Trophoblast cell (in vitro differentiated cells and primary cell): Measurements from ENCODE around the gene ZBTB7A.
"Not testable (repeated sequence)": the region's sequence is repeated elsewhere in the genome, so short reads cannot be mapped to it uniquely, and the experiment has no call there.

Source experiments
- DNase-seq, 2 donors: peaks; one replicate each; pipeline ENCODE4 v3.0.0-alpha.2; 2016
- H2AFZ ChIP-seq: 2 replicates; pipeline ENCODE4 v1.6.1; 2013; ENCODE audit warnings: low read length, moderate library complexity, mild to moderate bottlenecking; ENCODE audit not compliant: insufficient read depth, poor library complexity
- H2AK5ac ChIP-seq: 2 replicates; pipeline ENCODE4 v1.6.1; 2013; ENCODE audit warnings: mild to moderate bottlenecking, low read length
- H2BK120ac ChIP-seq: 2 replicates; pipeline ENCODE4 v1.6.1; 2013; ENCODE audit warnings: low read length, mild to moderate bottlenecking, moderate library complexity; ENCODE audit not compliant: insufficient read depth, poor library complexity
- H2BK12ac ChIP-seq: 2 replicates; pipeline ENCODE4 v1.6.1; 2013; ENCODE audit warnings: mild to moderate bottlenecking, low read length, moderate library complexity
- H2BK5ac ChIP-seq: 2 replicates; pipeline ENCODE4 v1.6.1; 2013; ENCODE audit warnings: low read length, low read depth, moderate library complexity, mild to moderate bottlenecking; ENCODE audit not compliant: poor library complexity
- H3K14ac ChIP-seq: 2 replicates; pipeline ENCODE4 v1.6.1; 2013; ENCODE audit warnings: mild to moderate bottlenecking, low read length
- H3K18ac ChIP-seq: 2 replicates; pipeline ENCODE4 v1.6.1; 2013; ENCODE audit warnings: mild to moderate bottlenecking, low read length
- H3K23ac ChIP-seq: 2 replicates; pipeline ENCODE4 v1.6.1; 2013; ENCODE audit warnings: low read length
- H3K27ac ChIP-seq: 2 replicates; pipeline ENCODE4 v1.5.1; 2013; ENCODE audit warnings: low read depth, mild to moderate bottlenecking, inconsistent platforms, low read length, moderate library complexity
- H3K27me3 ChIP-seq: 2 replicates; pipeline ENCODE4 v1.6.1; 2013; ENCODE audit warnings: inconsistent platforms, mild to moderate bottlenecking, low read length, moderate library complexity; ENCODE audit not compliant: insufficient read depth
- H3K36me3 ChIP-seq, 2 experiments: 1 replicate in 1 of 2; 2 replicates in 1 of 2; pipeline ENCODE4 v1.6.1; 2013; ENCODE audit warnings: low read length in 2 of 2, mild to moderate bottlenecking in 2 of 2, moderate library complexity in 1 of 2; ENCODE audit not compliant: insufficient read depth in 2 of 2, control insufficient read depth in 1 of 2
- H3K4ac ChIP-seq: 2 replicates; pipeline ENCODE4 v1.6.1; 2013; ENCODE audit warnings: low read depth, mild to moderate bottlenecking, low read length, moderate library complexity
- H3K4me1 ChIP-seq, 2 experiments: 1 replicate in 1 of 2; 2 replicates in 1 of 2; pipeline ENCODE4 v1.6.1; 2013; ENCODE audit warnings: low read length in 2 of 2, mild to moderate bottlenecking in 2 of 2, moderate library complexity in 1 of 2; ENCODE audit not compliant: insufficient read depth in 2 of 2, control insufficient read depth in 1 of 2
- H3K4me2 ChIP-seq: 2 replicates; pipeline ENCODE4 v1.6.1; 2013; ENCODE audit warnings: inconsistent platforms, mild to moderate bottlenecking, low read length, moderate library complexity
- H3K4me3 ChIP-seq: 2 replicates; pipeline ENCODE4 v1.5.1; 2013; ENCODE audit warnings: mild to moderate bottlenecking, low read depth, low read length, inconsistent platforms
- H3K79me1 ChIP-seq: one replicate; pipeline ENCODE4 v1.6.1; 2013; ENCODE audit warnings: low read length
- H3K79me2 ChIP-seq: 2 replicates; pipeline ENCODE4 v1.6.1; 2013; ENCODE audit warnings: low read length, mild to moderate bottlenecking; ENCODE audit not compliant: control insufficient read depth, insufficient read depth, poor library complexity
- H3K9ac ChIP-seq: 2 replicates; pipeline ENCODE4 v1.6.1; 2013; ENCODE audit warnings: mild to moderate bottlenecking, low read length
- H3K9me3 ChIP-seq: 2 replicates; pipeline ENCODE4 v1.6.1; 2013; ENCODE audit warnings: low read depth, mild to moderate bottlenecking, control low read depth, inconsistent platforms, low read length; ENCODE audit not compliant: insufficient read depth
- H4K12ac ChIP-seq: 2 replicates; pipeline ENCODE4 v1.6.1; 2013; ENCODE audit warnings: low read depth, mild to moderate bottlenecking, low read length, moderate library complexity
- H4K8ac ChIP-seq: 2 replicates; pipeline ENCODE4 v1.6.1; 2013; ENCODE audit warnings: low read depth, mild to moderate bottlenecking, low read length, moderate library complexity
- H4K91ac ChIP-seq: one replicate; pipeline ENCODE4 v1.6.1; 2013; ENCODE audit warnings: low read depth, mild to moderate bottlenecking, low read length, moderate library complexity
- WGBS: extraction: QIAGEN DNeasy Blood & Tissue Kit; methylation state at CpG from one replicate; pipeline ENCODE4 v1.1.7; 2013; ENCODE audit warnings: missing lambda C conversion rate; ENCODE audit not compliant: insufficient read length, insufficient coverage; ENCODE audit errors: extremely low coverage; 5-methylcytosine and 5-hydroxymethylcytosine counted together

ZBTB7A gene

DNA sequence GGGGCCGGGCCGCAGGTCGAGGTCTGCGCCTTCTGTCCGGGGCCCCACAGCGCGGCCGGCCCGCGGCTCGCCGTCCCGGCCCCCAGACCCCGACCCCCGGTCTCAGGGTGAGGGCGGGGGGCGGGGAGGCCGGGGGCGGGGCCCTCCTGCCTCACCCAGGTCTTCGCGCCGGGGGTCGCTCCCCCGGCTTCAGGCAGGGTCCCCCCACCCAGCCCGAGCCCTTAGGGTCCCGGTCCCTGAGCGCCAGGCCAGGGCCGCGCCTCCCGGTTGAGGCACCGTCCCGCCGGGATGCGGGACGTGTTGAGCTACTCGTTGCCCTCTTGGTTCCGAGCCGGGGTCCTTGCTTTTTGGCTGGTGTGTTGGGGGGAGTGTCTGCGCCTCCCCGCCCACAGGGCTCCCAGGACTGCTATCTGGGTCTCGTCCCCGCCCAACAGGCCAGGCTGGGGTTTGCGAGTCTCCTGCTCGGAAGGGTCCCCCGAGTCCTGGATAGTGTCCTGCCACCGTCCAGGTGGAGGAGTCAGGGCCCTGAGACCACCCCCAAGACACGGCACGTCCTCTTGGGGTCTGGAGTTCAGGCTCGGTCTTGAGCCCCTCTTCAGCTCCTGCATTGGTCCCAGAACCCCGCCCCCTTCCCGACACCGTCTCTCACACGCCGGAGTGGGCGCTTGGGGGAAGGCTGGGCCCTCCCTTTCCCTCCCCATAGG lies 58.7 kb downstream of the ZBTB7A start:
- Histone ChIP-seq H2BK12ac (no peak overlapping the region), H3K79me1 (peaks cover 10% of the 10 kb centered on the region), H3K9me3 (no peaks in the 10 kb centered on the region), H3K36me3 (peaks cover 16 to 20% of the 10 kb centered on the region in 2 experiments), H3K14ac (peak overlapping the region; percentile 93), H2AK5ac (peak overlapping the region; percentile 83), H4K8ac (peak overlapping the region; percentile 90), H3K4me2 (peak overlapping the region; percentile 80), H3K27me3 (no peaks in the 10 kb centered on the region), H4K12ac (peak overlapping the region; percentile 66), H3K27ac (no peak overlapping the region), H3K23ac (no peak overlapping the region), H2BK120ac (peak overlapping the region; percentile 77), H3K4me1 (peaks cover 8 to 17% of the 10 kb centered on the region in 2 experiments), H3K9ac (peak overlapping the region; percentile 71), H2BK5ac (peak overlapping the region; percentile 92), H3K79me2 (peaks cover 27% of the 10 kb centered on the region), H3K4ac (peak overlapping the region; percentile 85), H3K18ac (peak overlapping the region; percentile 85), H3K4me3 (peak overlapping the region; percentile 92), H2AFZ (peak overlapping the region; percentile 47), H4K91ac (peak overlapping the region; percentile 83)
- DNase-seq, result peak in 1 of 2 donors; percentile 19
- no CpG with 5 or more reads among the region's 55 CpGs for WGBS

- peak within 1 kb of the TSS; percentile 77 for H2BK120ac ChIP-seq
- peak within 1 kb of the TSS; percentile 83 for H2AK5ac ChIP-seq
- no peaks in the 10 kb centered on the region for H3K9me3 ChIP-seq
- H4K91ac ChIP-seq, result peak within 1 kb of the TSS; percentile 85
- peak within 1 kb of the TSS; percentile 71 for H3K9ac ChIP-seq
- peak within 1 kb of the TSS; percentile 95 for H4K12ac ChIP-seq
- H3K27ac ChIP-seq, result peak within 1 kb of the TSS; percentile 87
- H2BK5ac ChIP-seq, result peak within 1 kb of the TSS; percentile 92
- DNase-seq, result peak; percentile 95 to 99
- peak within 1 kb of the TSS; percentile 94 for H3K14ac ChIP-seq
- WGBS, result no CpG with 5 or more reads among the region's 91 CpGs
- peak within 1 kb of the TSS; percentile 96 for H3K18ac ChIP-seq
- H2BK12ac ChIP-seq, result peak within 1 kb of the TSS; percentile 33
- no peak within 1 kb of the TSS for H3K23ac ChIP-seq
- H3K4me2 ChIP-seq, result peak within 1 kb of the TSS; percentile 95
- H4K8ac ChIP-seq, result peak within 1 kb of the TSS; percentile 97
- no peaks in the 10 kb centered on the region for H3K27me3 ChIP-seq
- peak within 1 kb of the TSS; percentile 95 for H3K4me3 ChIP-seq
- H3K36me3 ChIP-seq, result peaks cover 11 to 13% of the 10 kb centered on the region in 2 experiments
- H3K79me2 ChIP-seq, result peaks cover 27% of the 10 kb centered on the region
- H3K4me1 ChIP-seq, result peaks cover 8 to 17% of the 10 kb centered on the region in 2 experiments
- peak within 1 kb of the TSS; percentile 95 for H2AFZ ChIP-seq
- H3K79me1 ChIP-seq, result peaks cover 10% of the 10 kb centered on the region
- peak within 1 kb of the TSS; percentile 85 for H3K4ac ChIP-seq
Observed at GRCh38 chr19:4007021-4007835, 59.5 kb downstream of the ZBTB7A start, which contains the start of gene PIAS4. Gene PIAS4, plus strand, starts transcription at chr19:4007736. Its CDS starts 25 bp downstream, at chr19:4007761.

- H3K9me3 ChIP-seq, H3K14ac ChIP-seq, H3K23ac ChIP-seq, H3K27ac ChIP-seq, H3K9ac ChIP-seq, H3K27me3 ChIP-seq, H4K12ac ChIP-seq, H2BK5ac ChIP-seq, H2BK120ac ChIP-seq, H2BK12ac ChIP-seq, H2AK5ac ChIP-seq, H3K36me3 ChIP-seq, H3K4me2 ChIP-seq, H3K4me3 ChIP-seq, H3K4ac ChIP-seq, H3K18ac ChIP-seq, H4K8ac ChIP-seq, H4K91ac ChIP-seq, H2AFZ ChIP-seq: not testable (repeated sequence)
- DNase-seq, result peak in 1 of 2 donors; percentile 42
- Histone ChIP-seq H3K79me1 (peaks cover 10% of the 10 kb centered on the region), H3K79me2 (peaks cover 22% of the 10 kb centered on the region), H3K4me1 (peaks cover 8 to 15% of the 10 kb centered on the region in 2 experiments)
- WGBS, result no CpG with 5 or more reads among the region's 9 CpGs
Observed at GRCh38 chr19:4005436-4005835, 61.3 kb downstream of the ZBTB7A start.

DNA sequence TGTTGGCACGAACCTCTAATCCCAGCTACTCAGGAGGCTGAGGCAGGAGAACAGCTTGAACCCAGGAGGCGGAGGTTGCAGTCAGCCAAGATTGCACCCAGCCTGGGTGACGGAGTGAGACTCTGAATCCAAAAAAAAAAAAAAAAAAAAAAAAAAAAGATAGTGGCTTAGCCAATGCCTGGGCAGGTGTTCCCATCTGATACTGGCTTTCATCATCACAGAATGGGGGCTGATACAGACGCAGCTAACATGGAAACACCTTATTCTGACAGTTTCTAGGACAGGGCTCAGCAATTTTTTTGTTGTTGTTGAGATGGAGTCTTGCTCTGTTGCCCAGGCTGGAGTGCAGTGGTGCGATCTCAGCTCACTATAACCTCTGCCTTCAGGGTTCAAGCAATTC lies 65.9 kb downstream of the ZBTB7A start:
- H3K9me3 ChIP-seq, H3K27me3 ChIP-seq, H3K23ac ChIP-seq, H3K4ac ChIP-seq, H3K27ac ChIP-seq, H3K4me3 ChIP-seq, H2BK5ac ChIP-seq, DNase-seq, H3K18ac ChIP-seq, H4K91ac ChIP-seq, H3K9ac ChIP-seq, H2BK120ac ChIP-seq, H2AFZ ChIP-seq, H3K79me1 ChIP-seq, H3K4me1 ChIP-seq, H3K36me3 ChIP-seq, H2BK12ac ChIP-seq, H3K14ac ChIP-seq, H4K8ac ChIP-seq, H4K12ac ChIP-seq, H3K79me2 ChIP-seq, H2AK5ac ChIP-seq, H3K4me2 ChIP-seq: not testable (repeated sequence)
- WGBS, result no CpG with 5 or more reads among the region's 5 CpGs
